ENCODE measurements around the gene AKR1B1. TPM values are rescaled to one million over a fixed set of nuclear protein-coding genes. Genes with fewer than 3 reads are reported as not detected.

Gene AKR1B1
- total RNA-seq, 4 donors from 2014 or later = 44.6 to 55.2 (median 52.5) TPM

DNA sequence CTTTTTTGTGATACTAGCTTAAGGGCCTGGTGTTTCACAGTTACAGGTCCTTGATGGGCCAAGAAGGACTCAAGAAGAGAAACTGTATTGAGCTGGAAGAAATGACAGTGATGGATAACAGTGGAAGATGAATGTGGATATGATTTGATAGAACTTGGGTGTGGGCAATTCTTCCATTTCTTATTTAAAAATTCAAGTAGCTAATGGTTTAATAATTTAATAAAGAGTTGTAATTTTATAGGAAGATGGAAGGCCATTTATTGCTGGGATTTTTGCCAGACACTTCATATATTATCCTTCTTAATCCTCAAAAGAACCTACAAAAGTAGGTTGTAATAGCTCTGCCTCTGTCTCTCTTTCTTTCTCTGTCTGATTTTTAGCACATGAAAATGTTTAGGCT lies 21.3 kb upstream of the AKR1B1 start:
- Histone ChIP-seq H3K4me1 (peaks cover 0 to 4% (median 0%) of the 10 kb centered on the region in 4 donors), H3K4me3 (no peak overlapping the region), H3K9me3 (no peaks in the 10 kb centered on the region), H3K27ac (replicated peaks in 1 of 4) (no peak overlapping the region), H3K36me3 (no peaks in the 10 kb centered on the region), H3K27me3 (no peaks in the 10 kb centered on the region)
- TF ChIP-seq POLR2A (IDR thresholded peaks at IDR 0.05; ENCODE audit: low read depth) (no peak), POLR2AphosphoS5 (IDR thresholded peaks at IDR 0.05) (no peak), EP300 (IDR thresholded peaks at IDR 0.05) (no peak)
- TF ChIP-seq, protein P1, sequence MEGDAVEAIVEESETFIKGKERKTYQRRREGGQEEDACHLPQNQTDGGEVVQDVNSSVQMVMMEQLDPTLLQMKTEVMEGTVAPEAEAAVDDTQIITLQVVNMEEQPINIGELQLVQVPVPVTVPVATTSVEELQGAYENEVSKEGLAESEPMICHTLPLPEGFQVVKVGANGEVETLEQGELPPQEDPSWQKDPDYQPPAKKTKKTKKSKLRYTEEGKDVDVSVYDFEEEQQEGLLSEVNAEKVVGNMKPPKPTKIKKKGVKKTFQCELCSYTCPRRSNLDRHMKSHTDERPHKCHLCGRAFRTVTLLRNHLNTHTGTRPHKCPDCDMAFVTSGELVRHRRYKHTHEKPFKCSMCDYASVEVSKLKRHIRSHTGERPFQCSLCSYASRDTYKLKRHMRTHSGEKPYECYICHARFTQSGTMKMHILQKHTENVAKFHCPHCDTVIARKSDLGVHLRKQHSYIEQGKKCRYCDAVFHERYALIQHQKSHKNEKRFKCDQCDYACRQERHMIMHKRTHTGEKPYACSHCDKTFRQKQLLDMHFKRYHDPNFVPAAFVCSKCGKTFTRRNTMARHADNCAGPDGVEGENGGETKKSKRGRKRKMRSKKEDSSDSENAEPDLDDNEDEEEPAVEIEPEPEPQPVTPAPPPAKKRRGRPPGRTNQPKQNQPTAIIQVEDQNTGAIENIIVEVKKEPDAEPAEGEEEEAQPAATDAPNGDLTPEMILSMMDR (IDR thresholded peaks at IDR 0.05) = no peak
- intact Hi-C loops (cut with DNase I) = no loop called here
- DNase-seq (ENCODE audit: extremely low spot score) = no peak

DNA sequence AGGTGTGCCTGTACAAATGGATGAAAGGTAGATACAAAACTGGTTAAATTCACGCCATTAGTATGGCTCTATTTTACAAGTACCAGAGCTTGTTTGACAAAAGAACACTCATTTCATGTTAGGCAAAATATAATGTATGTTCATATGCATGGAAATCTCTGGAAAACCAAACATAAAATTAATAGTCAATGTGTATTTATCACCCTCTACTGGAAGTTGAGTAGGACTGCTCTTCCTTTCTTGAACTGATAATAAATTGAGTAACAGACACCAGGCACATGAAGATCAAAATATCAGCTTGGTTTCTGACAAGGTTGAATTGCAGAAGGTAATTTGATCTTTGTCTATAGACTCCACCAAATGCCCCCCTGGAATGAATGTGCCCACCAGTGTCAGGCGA lies 19.8 kb upstream of the AKR1B1 start:
- no peak overlapping the region for H3K4me3 ChIP-seq

DNA sequence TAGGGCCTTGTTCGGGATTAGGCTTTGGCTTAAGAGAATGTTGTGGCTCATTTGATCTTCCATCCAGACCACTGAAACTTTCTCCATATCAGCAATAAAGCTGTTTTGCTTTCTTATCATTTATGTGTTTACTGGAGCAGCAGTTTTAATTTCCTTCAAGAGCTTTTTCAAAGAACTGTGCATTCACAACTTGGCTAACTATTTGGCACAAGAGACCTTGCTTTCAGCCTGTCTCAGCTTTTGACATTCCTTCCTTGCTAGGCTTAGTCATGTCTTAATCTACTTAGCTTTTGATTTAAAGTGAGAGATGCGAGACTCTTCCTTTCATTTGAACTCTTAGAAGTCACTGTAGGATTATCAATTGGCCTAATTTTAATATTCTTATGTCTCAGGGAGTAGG lies 19.1 kb upstream of the AKR1B1 start:
- Histone ChIP-seq H3K36me3 (no peaks in the 10 kb centered on the region), H3K4me3 (no peak overlapping the region), H3K4me1 (peaks cover 0 to 6% (median 2%) of the 10 kb centered on the region in 4 donors), H3K27me3 (no peaks in the 10 kb centered on the region), H3K9me3 (no peaks in the 10 kb centered on the region), H3K27ac (replicated peaks in 1 of 4) (no peak overlapping the region)
- TF ChIP-seq, protein P1 (IDR thresholded peaks at IDR 0.05) = no peak
- TF ChIP-seq POLR2A (IDR thresholded peaks at IDR 0.05; ENCODE audit: low read depth) = no peak
- no peak for TF ChIP-seq EP300 (IDR thresholded peaks at IDR 0.05)
- no peak for TF ChIP-seq POLR2AphosphoS5 (IDR thresholded peaks at IDR 0.05)
- no peak for DNase-seq (ENCODE audit: extremely low spot score)
- 79% methylated on average over 2 of the region's 2 CpGs for WGBS
- intact Hi-C loops (cut with DNase I) = no loop called here

More for the DNA sequence above, 19.8 kb upstream of the AKR1B1 start:
- H3K27ac ChIP-seq (replicated peaks in 1 of 4) = no peak overlapping the region
- 89% methylated on average over 2 of the region's 2 CpGs for WGBS
- intact Hi-C loops (cut with DNase I) = no loop called here
- H3K9me3 ChIP-seq = no peaks in the 10 kb centered on the region
- peaks cover 0 to 6% (median 2%) of the 10 kb centered on the region in 4 donors for H3K4me1 ChIP-seq
- no peak for DNase-seq (ENCODE audit: extremely low spot score)
- no peaks in the 10 kb centered on the region for H3K36me3 ChIP-seq
- TF ChIP-seq POLR2AphosphoS5 (IDR thresholded peaks at IDR 0.05) (no peak), EP300 (IDR thresholded peaks at IDR 0.05) (no peak), POLR2A (IDR thresholded peaks at IDR 0.05; ENCODE audit: low read depth) (no peak)
- TF ChIP-seq, protein P1 (IDR thresholded peaks at IDR 0.05) = no peak
- no peaks in the 10 kb centered on the region for H3K27me3 ChIP-seq

DNA sequence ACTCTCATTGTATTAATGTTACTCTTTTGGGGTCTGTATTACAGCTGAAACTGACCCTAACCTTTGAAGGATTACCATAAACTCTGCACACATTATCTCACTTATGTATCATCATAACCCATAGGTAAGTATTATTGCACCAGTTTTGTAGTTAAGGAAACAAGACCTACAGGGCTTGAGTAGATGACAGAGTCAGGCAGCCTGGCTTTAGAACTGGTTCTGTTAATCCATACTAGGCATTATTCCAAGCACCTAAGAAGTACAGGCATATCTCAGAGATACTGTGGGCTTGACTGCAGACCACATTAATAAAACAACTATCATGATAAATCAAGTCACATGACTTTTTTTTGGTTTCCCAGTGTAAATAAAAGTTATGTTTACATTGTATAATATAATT lies 17.1 kb upstream of the AKR1B1 start:
- intact Hi-C loops (cut with DNase I) = no loop called here
- no peaks in the 10 kb centered on the region for H3K9me3 ChIP-seq
- no peak for DNase-seq (ENCODE audit: extremely low spot score)
- peaks cover 0 to 6% (median 4%) of the 10 kb centered on the region in 4 donors for H3K4me1 ChIP-seq
- H3K36me3 ChIP-seq = no peaks in the 10 kb centered on the region
- no peaks in the 10 kb centered on the region for H3K27me3 ChIP-seq
- H3K27ac ChIP-seq (replicated peaks in 1 of 4) = no peak overlapping the region
- TF ChIP-seq EP300 (IDR thresholded peaks at IDR 0.05) (no peak), POLR2A (IDR thresholded peaks at IDR 0.05; ENCODE audit: low read depth) (no peak), POLR2AphosphoS5 (IDR thresholded peaks at IDR 0.05) (no peak)
- TF ChIP-seq, protein P1 (IDR thresholded peaks at IDR 0.05) = no peak
- H3K4me3 ChIP-seq = no peak overlapping the region

DNA sequence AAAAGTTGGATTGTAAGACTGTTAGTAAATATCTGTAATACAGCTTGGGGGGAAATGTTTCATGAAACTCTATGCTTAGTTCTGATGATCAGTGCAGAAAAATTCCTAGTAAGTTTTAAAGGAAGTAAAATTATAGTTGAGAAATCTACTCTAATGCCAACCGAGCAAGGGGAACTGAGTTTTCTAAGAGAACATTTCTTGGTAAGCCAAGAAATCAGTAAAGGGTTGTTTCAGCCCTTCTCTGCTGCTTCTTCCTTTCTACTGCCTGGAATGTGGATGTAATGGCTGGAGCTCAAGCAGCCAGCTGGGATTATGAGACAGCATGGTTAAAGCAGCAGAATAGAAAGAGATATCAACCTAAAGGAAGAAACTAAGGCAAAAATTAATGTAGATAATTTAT lies 15.9 kb upstream of the AKR1B1 start:
- Histone ChIP-seq H3K9me3 (no peaks in the 10 kb centered on the region), H3K27me3 (no peaks in the 10 kb centered on the region), H3K27ac (replicated peaks in 1 of 4) (peak overlapping the region in 1 of 4 donors; percentile 30), H3K4me3 (no peak overlapping the region), H3K36me3 (no peaks in the 10 kb centered on the region), H3K4me1 (peaks cover 0 to 6% (median 2%) of the 10 kb centered on the region in 4 donors)
- TF ChIP-seq POLR2A (IDR thresholded peaks at IDR 0.05; ENCODE audit: low read depth) = no peak
- no peak for TF ChIP-seq EP300 (IDR thresholded peaks at IDR 0.05)
- TF ChIP-seq, protein P1 (IDR thresholded peaks at IDR 0.05) = no peak
- no peak for TF ChIP-seq POLR2AphosphoS5 (IDR thresholded peaks at IDR 0.05)
- 90% methylated on average over 1 of the region's 1 CpG for WGBS
- no peak for DNase-seq (ENCODE audit: extremely low spot score)
- intact Hi-C loops (cut with DNase I) = no loop called here
